Measurements from ENCODE around the gene IQCK. TPM values are rescaled to one million over a fixed set of nuclear protein-coding genes. Genes with fewer than 3 reads are reported as not detected.

The IQCK gene
- total and polyA plus RNA-seq, 2 donors (not counting 3 experiments of a cell fraction or from before 2014, with no cell fraction given), result 17.2 to 18.1 TPM

- Histone ChIP-seq H3K79me2 (ENCODE audit: control insufficient read depth, insufficient read depth, low read length) (no peaks in the 10 kb centered on the region), H3K4me3 (replicated peaks in 1 of 3; ENCODE audit: insufficient read depth in 1 of 3, low read depth in 1 of 3, low read length in 3 of 3) (no peak overlapping the region), H3K36me3 (ENCODE audit: control insufficient read depth in 2 of 2, extremely low read depth in 1 of 2, insufficient read depth in 2 of 2, low read length in 2 of 2) (no peaks in the 10 kb centered on the region), H3K9ac (replicated peaks; ENCODE audit: extremely low read depth, insufficient read depth, low read length) (no peak overlapping the region), H3K9me3 (replicated peaks; ENCODE audit: control insufficient read depth, insufficient read depth, low read length) (no peaks in the 10 kb centered on the region), H3K4me2 (ENCODE audit: insufficient read depth, low read length) (no peak overlapping the region), H3K27me3 (ENCODE audit: control insufficient read depth in 2 of 2, insufficient read depth in 2 of 2, low read length in 2 of 2) (peaks cover 1 to 12% of the 10 kb centered on the region in 2 experiments), H3K27ac (ENCODE audit: insufficient read depth, low read depth, low read length) (no peak overlapping the region), H2AFZ (ENCODE audit: low read depth, low read length) (no peak overlapping the region), H4K20me1 (replicated peaks; ENCODE audit: control insufficient read depth, extremely low read depth, insufficient read depth, low read length) (no peaks in the 10 kb centered on the region), H3K4me1 (ENCODE audit: control insufficient read depth, extremely low read depth, insufficient read depth, low read length) (peaks cover 16% of the 10 kb centered on the region), H3K9me1 (replicated peaks; ENCODE audit: control insufficient read depth, extremely low read depth, insufficient read depth, low read length) (no peaks in the 10 kb centered on the region)
- ChIA-PET POLR2A (no interaction called here), CTCF (no interaction called here)
- no TSS peak for BruUV-seq (replicated peaks)
- FAIRE-seq, result no peak
- no peak for DNase-seq (ENCODE audit: low read depth, low spot score)
- dilution Hi-C loops (cut with MboI; ENCODE audit: extremely low pct_ligation_motif_present, low sequenced_read_pairs), result no loop called here
- TF ChIP-seq GATA2 (IDR thresholded peaks at IDR 0.05; ENCODE audit: insufficient read depth, insufficient read length, low read depth, low read length) (no peak), POLR2A (IDR thresholded peaks at IDR 0.05; ENCODE audit: low read depth, low read length) (no peak), FOS (IDR thresholded peaks at IDR 0.05; ENCODE audit: borderline replicate concordance, insufficient read depth, low read length) (no peak), MYC (IDR thresholded peaks at IDR 0.05; ENCODE audit: low read depth, low read length) (no peak), POLR2AphosphoS5 (IDR thresholded peaks at IDR 0.05; ENCODE audit: insufficient read depth, low read depth, low read length) (no peak), JUN (IDR thresholded peaks at IDR 0.05; ENCODE audit: borderline replicate concordance, insufficient read depth, insufficient read length, low read depth) (no peak), EZH2 (IDR thresholded peaks at IDR 0.05; ENCODE audit: borderline replicate concordance, low read depth, low read length, severe bottlenecking) (no peak)
- TF ChIP-seq, protein P1, sequence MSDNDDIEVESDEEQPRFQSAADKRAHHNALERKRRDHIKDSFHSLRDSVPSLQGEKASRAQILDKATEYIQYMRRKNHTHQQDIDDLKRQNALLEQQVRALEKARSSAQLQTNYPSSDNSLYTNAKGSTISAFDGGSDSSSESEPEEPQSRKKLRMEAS (IDR thresholded peaks at IDR 0.05; ENCODE audit: insufficient read depth, insufficient read length), result no peak
- TF ChIP-seq, protein P2, sequence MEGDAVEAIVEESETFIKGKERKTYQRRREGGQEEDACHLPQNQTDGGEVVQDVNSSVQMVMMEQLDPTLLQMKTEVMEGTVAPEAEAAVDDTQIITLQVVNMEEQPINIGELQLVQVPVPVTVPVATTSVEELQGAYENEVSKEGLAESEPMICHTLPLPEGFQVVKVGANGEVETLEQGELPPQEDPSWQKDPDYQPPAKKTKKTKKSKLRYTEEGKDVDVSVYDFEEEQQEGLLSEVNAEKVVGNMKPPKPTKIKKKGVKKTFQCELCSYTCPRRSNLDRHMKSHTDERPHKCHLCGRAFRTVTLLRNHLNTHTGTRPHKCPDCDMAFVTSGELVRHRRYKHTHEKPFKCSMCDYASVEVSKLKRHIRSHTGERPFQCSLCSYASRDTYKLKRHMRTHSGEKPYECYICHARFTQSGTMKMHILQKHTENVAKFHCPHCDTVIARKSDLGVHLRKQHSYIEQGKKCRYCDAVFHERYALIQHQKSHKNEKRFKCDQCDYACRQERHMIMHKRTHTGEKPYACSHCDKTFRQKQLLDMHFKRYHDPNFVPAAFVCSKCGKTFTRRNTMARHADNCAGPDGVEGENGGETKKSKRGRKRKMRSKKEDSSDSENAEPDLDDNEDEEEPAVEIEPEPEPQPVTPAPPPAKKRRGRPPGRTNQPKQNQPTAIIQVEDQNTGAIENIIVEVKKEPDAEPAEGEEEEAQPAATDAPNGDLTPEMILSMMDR (IDR thresholded peaks at IDR 0.05; ENCODE audit: extremely low read depth in 1 of 2, insufficient read depth in 1 of 2, low read depth in 1 of 2, low read length in 2 of 2), result no peak
- intact Hi-C loops (cut with micrococcal nuclease), result no loop called here
Measured at GRCh38 chr16:19881028-19881427, 163.0 kb downstream of the IQCK start.

All from endothelial cell of umbilical vein (primary cell).